HL-60 (cell line): ENCODE data around the gene HS6ST2.

Experiments
- DNase-seq, 2 experiments: peaks; one replicate each; pipeline ENCODE4 v3.0.0-alpha.2; 2010 to 2020; ENCODE audit warnings: low read depth in 1 of 2, low spot score in 1 of 2
- H3K27ac ChIP-seq: fragments of 250-450 bp; sonication (Bioruptor Pico); replicated peaks from 2 replicates; pipeline ENCODE4 v1.5.1; 2020; ENCODE audit warnings: mild to moderate bottlenecking, moderate library complexity
- H3K27me3 ChIP-seq: fragments of 250-450 bp; sonication (Bioruptor Pico); 2 replicates; pipeline ENCODE4 v1.5.1; 2021; ENCODE audit warnings: mild to moderate bottlenecking, moderate library complexity; ENCODE audit not compliant: insufficient read depth, poor library complexity, severe bottlenecking
- H3K4me3 ChIP-seq: replicated peaks from 2 replicates; pipeline ENCODE4 v1.5.1; 2011; ENCODE audit warnings: mild to moderate bottlenecking, control low read depth, low read length; ENCODE audit not compliant: insufficient read depth
- CTCF ChIP-seq: IDR thresholded peaks from one replicate; pipeline ENCODE4 v1.5.1; 2011; ENCODE audit warnings: low read length, control low read depth, inconsistent platforms; ENCODE audit not compliant: insufficient read depth
- GABPA ChIP-seq: IDR thresholded peaks from 2 replicates; pipeline ENCODE4 v1.6.1; 2012; ENCODE audit warnings: low read depth
- POLR2AphosphoS5 ChIP-seq: IDR thresholded peaks from 2 replicates; pipeline ENCODE4 v1.6.1; 2012; ENCODE audit warnings: low read depth
- REST ChIP-seq: IDR thresholded peaks from 2 replicates; pipeline ENCODE4 v1.6.1; 2012; ENCODE audit warnings: low read depth; ENCODE audit not compliant: insufficient replicate concordance
- SPI1 ChIP-seq: IDR thresholded peaks from 2 replicates; pipeline ENCODE4 v1.6.1; 2012; ENCODE audit warnings: low read depth, mild to moderate bottlenecking, borderline replicate concordance

Gene HS6ST2

DNA sequence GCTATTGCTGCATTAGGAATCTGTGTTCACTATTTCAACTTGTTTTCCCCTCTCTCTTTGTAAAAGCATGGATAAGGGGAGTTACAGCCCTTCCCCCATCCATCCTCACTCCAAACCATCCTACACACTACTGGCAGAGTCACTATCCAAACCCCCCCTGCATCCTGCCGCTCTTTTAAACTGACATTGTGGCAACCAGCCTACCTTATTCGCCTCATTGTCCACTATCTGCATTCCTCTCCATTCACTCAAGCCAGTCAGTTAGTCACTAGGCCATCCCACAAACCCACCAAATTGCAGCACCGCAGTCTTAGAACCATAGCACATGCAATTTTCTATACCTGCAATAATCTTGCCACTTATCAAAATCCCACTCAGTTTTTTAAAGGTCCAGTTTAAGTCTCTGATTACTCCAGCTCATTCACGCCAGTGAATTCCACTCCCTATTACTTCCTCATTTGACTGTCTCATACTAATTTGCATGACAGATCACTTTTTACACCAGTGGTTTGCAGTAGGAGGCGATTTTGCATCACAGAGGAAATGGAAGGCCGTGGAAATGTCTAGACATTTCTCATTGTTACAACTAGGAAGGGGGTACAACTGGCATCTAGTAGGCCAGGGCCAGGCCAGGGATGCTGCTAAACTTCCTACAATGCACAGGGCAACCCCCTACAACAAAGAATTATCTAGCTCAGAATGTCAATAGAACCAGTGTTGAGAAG is 181.8 kb downstream of the HS6ST2 start:
- DNase-seq = no peak
- TF ChIP-seq SPI1 (no peak), CTCF (no peak), REST (no peak), GABPA (no peak), POLR2AphosphoS5 (no peak)

GRCh38 chrX:132775263-132775823 is 183.1 kb downstream of the HS6ST2 start:
- H3K4me3 ChIP-seq = no peak overlapping the region
- no peak for TF ChIP-seq GABPA
- peaks cover 3% of the 10 kb centered on the region for H3K27me3 ChIP-seq

More for the DNA sequence above, 181.8 kb downstream of the HS6ST2 start:
- no peak overlapping the region for H3K27ac ChIP-seq
- no peak overlapping the region for H3K4me3 ChIP-seq
- peaks cover 3% of the 10 kb centered on the region for H3K27me3 ChIP-seq

DNA sequence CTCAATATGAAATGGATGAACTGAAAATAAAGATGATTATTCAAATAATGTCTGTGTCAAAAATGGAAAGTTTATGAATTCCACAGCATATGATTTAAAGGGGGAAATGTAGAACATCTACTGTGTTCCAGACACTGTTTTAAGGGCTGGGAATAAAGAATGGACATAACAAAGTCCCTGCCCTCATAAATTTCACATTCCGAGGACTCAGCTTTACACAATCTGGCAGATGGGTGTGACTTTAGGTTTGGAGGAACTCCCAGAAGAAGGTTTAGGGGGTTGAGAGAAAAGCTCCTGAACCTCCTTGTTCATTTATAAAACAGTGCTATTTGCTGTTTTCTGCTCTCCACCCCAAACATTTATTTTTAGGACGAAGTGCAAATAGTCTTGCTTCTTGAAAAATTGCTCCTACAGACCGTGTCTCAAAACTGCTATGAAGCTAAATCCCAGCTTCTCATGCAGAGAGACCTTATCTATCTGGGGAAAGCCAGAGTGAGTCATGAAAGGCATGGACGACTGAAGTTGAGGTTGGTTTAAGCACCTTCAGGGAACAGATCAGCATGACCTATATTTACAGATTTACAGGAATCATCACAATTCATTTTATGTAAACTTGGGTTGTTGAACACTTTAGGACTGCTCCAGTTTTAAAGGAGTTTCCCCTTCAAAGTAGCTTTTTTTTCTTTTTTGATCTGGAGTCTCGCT is 184.3 kb downstream of the HS6ST2 start:
- TF ChIP-seq CTCF = no peak
- no peak for TF ChIP-seq GABPA
- no peak for TF ChIP-seq REST
- TF ChIP-seq POLR2AphosphoS5 = no peak
- no peak for TF ChIP-seq SPI1
- DNase-seq = no peak
- Histone ChIP-seq H3K27ac (no peak overlapping the region), H3K27me3 (peaks cover 3% of the 10 kb centered on the region), H3K4me3 (no peak overlapping the region)

More at GRCh38 chrX:132775263-132775823, 183.1 kb downstream of the HS6ST2 start:
- no peak overlapping the region for H3K27ac ChIP-seq
- no peak for DNase-seq

- no peak overlapping the region for H3K4me3 ChIP-seq
- no peak for TF ChIP-seq POLR2AphosphoS5
- TF ChIP-seq SPI1 = no peak
- no peak for TF ChIP-seq REST
- TF ChIP-seq CTCF = no peak
- no peak for TF ChIP-seq GABPA
- no peak for DNase-seq
- peaks cover 3% of the 10 kb centered on the region for H3K27me3 ChIP-seq
- H3K27ac ChIP-seq = no peak overlapping the region
Observed at GRCh38 chrX:132769609-132770008, 188.8 kb downstream of the HS6ST2 start.
